NCI-H187 (cell line): Measurements from ENCODE around the gene STING1.

Source experiments
- DNase-seq, 2 experiments: peaks; one replicate each; lab custom pipeline; 2025; lab: John Stamatoyannopoulos, UW

The STING1 gene

DNA sequence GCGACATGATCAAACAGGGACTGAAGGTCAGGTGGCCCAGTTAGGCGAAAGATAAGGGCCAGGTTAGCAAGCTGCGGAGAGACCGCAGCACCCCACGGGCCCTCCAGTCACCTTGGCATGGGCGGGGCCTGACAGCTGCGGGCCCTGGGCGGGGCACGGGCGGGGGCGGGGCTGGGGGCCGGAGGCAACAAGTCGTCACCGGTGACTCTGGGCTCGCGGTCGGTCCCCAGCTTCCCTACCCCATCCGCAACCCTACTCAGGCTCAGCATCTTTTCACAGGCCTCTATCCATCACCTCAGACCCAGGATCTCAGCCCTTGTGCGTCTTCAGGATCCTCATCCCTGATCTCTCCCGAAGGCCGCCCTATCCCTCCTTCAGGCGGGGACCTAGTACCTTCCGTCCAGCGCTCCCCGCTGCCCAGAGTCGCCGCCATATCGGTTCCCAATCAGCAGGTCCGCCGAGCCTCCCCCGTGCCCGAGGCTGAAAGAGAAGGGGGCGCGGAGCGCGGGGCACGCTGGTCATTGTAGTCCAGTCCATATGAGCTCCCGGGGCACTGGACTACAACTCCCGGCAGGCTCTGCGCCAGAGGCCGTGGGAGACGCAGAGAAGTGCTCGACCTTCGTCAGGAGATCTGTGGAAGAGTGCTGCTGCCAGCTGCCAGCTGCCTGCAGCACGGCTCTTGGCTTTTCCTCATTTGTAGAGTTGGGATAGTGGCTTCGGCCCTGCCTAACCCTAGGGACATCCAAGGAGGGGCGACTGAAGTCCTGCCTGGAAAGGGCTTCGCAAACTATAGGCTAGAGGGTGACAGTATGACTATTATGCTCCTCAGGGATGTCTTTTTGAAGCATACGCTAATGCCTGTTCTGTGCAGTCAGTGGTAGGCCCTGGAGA lies 43.3 kb downstream of the STING1 start, which contains the start of gene DNAJC18:
Gene DNAJC18 (minus strand): TSS at position 513 of the 891 bp plus-strand sequence. CDS start 80 bp downstream, at position 433.
- DNase-seq, result peak; percentile 88 to 90

DNA sequence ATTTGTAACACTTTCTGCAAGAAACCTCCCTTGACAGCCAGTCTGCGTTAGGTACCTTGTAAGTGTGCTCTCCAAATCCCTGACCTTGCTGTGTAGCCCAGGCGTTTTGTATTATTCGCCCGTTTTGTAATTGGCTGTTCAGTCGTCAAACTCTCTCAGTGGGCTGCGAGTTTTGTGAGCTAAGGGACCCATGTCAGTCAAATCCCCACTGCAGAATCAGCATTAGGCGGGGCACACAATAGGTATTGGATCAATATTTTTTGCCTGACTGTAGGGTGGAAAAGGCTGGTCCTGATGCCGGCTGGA lies 43.9 kb downstream of the STING1 start:
- DNase-seq, result no peak

DNA sequence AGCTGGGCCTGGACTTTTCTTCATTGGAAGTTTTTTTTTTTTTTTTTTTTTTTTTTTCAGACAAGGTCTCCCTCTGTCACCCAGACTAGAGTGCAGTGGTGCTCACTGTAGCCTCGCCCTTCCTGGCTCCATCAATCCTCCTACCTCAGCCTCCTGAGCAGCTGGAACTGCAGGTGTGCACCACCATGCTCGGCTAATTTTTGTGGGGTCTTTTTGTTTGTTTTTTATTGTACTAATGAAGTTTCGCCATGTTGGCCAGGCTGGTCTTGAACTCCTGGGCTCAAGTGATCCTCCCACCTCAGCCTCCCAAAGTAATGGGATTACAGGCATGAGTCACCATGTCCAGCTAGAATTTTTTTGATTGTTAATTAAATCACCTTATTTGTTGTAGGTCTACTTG lies 46.9 kb downstream of the STING1 start:
- DNase-seq, result no peak

DNA sequence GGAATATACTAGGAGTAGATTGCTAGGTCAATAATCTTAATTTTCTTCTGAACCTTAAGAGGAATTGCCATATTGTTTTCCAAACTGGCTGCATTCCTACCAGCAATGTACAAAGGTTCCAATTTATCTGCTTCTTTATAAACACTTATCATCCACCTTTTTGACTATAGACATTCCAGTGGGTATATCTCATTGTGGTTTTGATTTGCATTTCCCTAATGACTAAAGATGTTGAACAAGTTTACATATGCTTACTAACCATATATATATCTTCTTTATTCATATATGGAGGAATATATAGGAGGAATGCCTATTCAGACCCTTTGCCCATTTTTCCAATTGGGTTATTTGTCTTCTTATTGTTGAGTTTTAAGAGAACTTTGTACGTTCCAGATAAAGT lies 50.9 kb downstream of the STING1 start:
- DNase-seq, result no peak

DNA sequence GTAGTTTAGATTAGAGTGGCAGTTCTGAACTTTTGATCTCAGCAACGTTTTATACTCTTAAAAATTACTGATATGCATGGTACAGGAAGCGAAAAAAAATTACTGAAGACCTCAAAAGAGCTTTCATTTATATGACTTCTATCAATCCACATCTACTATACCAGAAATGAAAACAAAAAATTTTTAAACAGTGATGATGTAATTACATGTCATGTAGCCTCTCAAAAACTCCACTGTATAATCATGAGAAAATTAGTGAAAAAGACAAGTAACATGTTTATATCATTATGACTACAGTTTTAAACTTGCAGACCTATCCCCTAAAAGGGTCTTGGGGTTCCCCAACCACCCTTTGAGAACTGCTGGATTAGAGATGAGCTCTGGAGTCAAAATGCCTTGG lies 52.5 kb downstream of the STING1 start:
- DNase-seq, result no peak

DNA sequence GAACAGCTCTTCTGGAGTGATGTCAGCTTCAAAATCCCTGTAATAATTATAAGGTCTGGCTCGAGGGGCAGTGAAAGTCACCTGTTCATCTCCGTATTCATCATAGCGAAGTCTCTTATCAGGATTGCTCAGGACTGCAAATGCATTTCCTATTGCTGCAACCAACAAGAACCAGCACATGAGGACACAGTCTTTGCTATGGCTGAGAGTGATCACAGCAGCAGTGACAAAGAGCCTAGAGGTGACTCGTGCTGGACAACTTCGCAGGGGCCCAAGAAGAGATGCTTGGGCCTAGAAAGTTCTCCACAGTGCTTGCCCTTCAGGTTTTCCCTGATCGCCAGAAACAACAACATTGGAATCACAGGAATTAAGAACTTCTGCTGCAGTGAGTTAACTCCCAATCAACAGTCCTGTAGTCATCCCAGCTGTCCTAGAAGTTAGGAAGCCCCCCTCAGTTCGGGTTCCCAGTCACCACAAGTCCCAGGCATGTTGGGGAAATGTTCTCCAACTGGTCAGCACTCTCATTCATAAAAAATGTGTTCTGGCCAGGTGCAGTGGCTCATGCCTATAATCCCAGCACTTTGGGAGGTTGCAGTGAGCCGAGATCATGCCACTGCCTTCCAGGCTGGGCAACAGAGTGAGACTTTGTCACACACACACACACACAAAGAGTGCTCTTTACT lies 56.2 kb downstream of the STING1 start:
- no peak for DNase-seq
